PFSK-1 (cell line): Measurements from ENCODE around the gene HOXA9.

Experiments
- FOXP2 ChIP-seq: optimal IDR thresholded peaks from 2 replicates; pipeline ENCODE3; 2011; ENCODE audit warnings: borderline replicate concordance, control low read depth, inconsistent platforms; ENCODE audit not compliant: insufficient read depth; ENCODE audit errors: extremely low read length, extremely low read depth
- POLR2AphosphoS5 ChIP-seq: IDR thresholded peaks from 2 replicates; pipeline ENCODE4 v1.6.1; 2012; ENCODE audit warnings: low read depth, mild to moderate bottlenecking, control low read depth, low read length, moderate library complexity
- REST ChIP-seq, 2 experiments: IDR thresholded peaks; 2 replicates each; pipeline versions ENCODE4 v1.6.1 to v1.8.0; 2011 to 2012; ENCODE audit warnings: low read depth in 2 of 2, low read length in 2 of 2, control low read depth in 1 of 2, inconsistent platforms in 1 of 2, mild to moderate bottlenecking in 1 of 2, moderate library complexity in 1 of 2; ENCODE audit not compliant: insufficient read depth in 1 of 2
- SIN3A ChIP-seq: IDR thresholded peaks from 2 replicates; pipeline ENCODE4 v1.6.1; 2012; ENCODE audit warnings: mild to moderate bottlenecking, low read length, moderate library complexity, borderline replicate concordance; ENCODE audit not compliant: insufficient read depth
- TAF1 ChIP-seq: IDR thresholded peaks from 2 replicates; pipeline ENCODE4 v1.6.1; 2012; ENCODE audit warnings: low read length, control low read depth, borderline replicate concordance; ENCODE audit not compliant: insufficient read depth

GRCh38 chr7:27149842-27150567 is 15.3 kb downstream of the HOXA9 start:
- TF ChIP-seq SIN3A, result no peak
- no peak for TF ChIP-seq REST (IDR thresholded peaks at IDR 0.05; ENCODE audit: insufficient read depth in 1 of 2, low read depth in 2 of 2, low read length in 2 of 2)
- no peak for TF ChIP-seq POLR2AphosphoS5
- no peak for TF ChIP-seq TAF1
- TF ChIP-seq FOXP2, result no peak
